Suprapubic skin (tissue), 4 donors: ENCODE data around the gene RFC3.

ENCODE experiments used
- EP300 ChIP-seq: sonication (generic); formaldehyde crosslinking; IDR thresholded peaks from one replicate; pipeline ENCODE4 v1.6.1; 2017; ENCODE audit warnings: antibody characterized with exemption
- POLR2A ChIP-seq, 2 donors: fragments of 450-650 bp; IDR thresholded peaks; one replicate each; pipeline ENCODE4 v1.6.1; 2017; ENCODE audit warnings: antibody characterized with exemption in 2 of 2, mild to moderate bottlenecking in 2 of 2, moderate library complexity in 2 of 2
- POLR2AphosphoS5 ChIP-seq, 3 donors: sonication (generic); formaldehyde crosslinking; IDR thresholded peaks; one replicate each; pipeline ENCODE4 v1.6.1; 2017; ENCODE audit warnings: antibody characterized with exemption in 3 of 3
- TF ChIP-seq, protein P1 (sequence below), 2 donors: fragments of 200-600 bp in 1 of 2; fragments of 450-650 bp in 1 of 2; sonication (generic) in 1 of 2; IDR thresholded peaks; one replicate each; pipeline ENCODE4 v1.5.1; 2016 to 2019; ENCODE audit warnings: antibody characterized with exemption in 2 of 2, mild to moderate bottlenecking in 1 of 2, moderate library complexity in 1 of 2

DNA sequence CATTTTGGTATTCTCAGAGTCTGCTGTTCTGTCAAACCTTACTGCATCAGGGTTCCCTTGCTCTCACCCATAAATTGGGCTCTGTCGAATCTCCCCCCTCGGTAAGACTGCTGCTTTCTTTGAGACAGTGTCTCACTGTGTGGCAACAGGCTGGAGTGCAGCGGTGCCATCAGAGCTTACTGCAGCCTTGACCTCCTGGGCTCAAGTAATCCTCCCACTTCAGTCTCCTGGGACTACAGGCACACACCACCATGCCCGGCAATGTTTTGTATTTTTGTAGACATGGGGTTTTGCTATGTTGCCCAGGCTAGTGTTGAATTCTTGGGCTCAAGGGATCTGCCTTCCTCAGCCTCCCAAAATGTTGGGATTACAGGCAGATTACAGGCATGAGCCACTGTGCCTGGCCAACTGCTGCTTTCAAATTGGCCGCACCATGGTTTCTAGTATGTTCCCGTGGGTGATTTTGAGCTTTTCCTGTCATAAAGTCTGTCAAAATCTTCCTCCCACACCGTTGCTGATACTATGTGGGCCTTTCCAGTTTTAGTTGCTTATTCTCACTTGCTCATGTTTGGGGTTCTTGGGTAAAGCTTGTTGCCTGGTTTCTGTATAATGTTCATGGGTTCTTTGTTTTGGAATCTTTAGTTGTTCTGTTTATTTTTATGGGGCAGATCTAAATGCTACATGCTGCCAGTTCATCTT lies 10.6 kb downstream of the RFC3 start:
- TF ChIP-seq, protein P1, sequence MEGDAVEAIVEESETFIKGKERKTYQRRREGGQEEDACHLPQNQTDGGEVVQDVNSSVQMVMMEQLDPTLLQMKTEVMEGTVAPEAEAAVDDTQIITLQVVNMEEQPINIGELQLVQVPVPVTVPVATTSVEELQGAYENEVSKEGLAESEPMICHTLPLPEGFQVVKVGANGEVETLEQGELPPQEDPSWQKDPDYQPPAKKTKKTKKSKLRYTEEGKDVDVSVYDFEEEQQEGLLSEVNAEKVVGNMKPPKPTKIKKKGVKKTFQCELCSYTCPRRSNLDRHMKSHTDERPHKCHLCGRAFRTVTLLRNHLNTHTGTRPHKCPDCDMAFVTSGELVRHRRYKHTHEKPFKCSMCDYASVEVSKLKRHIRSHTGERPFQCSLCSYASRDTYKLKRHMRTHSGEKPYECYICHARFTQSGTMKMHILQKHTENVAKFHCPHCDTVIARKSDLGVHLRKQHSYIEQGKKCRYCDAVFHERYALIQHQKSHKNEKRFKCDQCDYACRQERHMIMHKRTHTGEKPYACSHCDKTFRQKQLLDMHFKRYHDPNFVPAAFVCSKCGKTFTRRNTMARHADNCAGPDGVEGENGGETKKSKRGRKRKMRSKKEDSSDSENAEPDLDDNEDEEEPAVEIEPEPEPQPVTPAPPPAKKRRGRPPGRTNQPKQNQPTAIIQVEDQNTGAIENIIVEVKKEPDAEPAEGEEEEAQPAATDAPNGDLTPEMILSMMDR (IDR thresholded peaks at IDR 0.05), result no peak
- TF ChIP-seq POLR2A (IDR thresholded peaks at IDR 0.05), result no peak
- no peak for TF ChIP-seq POLR2AphosphoS5 (IDR thresholded peaks at IDR 0.05)
- no peak for TF ChIP-seq EP300
